AG10803 (cell line): Measurements from ENCODE around the gene SRGAP1.
"Not testable (repeated sequence)": the region's sequence is repeated elsewhere in the genome, so short reads cannot be mapped to it uniquely, and the experiment has no call there.

Source experiments
- DNase-seq: peaks from one replicate; pipeline ENCODE4 v3.0.0; 2010; ENCODE audit warnings: low read depth
- H3K4me3 ChIP-seq: 2 replicates; pipeline ENCODE4 v1.5.1; 2011; ENCODE audit warnings: mild to moderate bottlenecking, low read length, control low read depth
- CTCF ChIP-seq: conservative IDR thresholded peaks from 2 replicates; pipeline ENCODE4 v1.5.1; 2011; ENCODE audit warnings: mild to moderate bottlenecking, low read length, control low read depth, inconsistent platforms

SRGAP1 gene

GRCh38 chr12:64122154-64122553 lies 277.7 kb downstream of the SRGAP1 start:
- TF ChIP-seq CTCF, result no peak
- no peak for DNase-seq
- H3K4me3 ChIP-seq, result no peak overlapping the region

GRCh38 chr12:64122995-64123394 lies 278.5 kb downstream of the SRGAP1 start:
- DNase-seq, result no peak
- TF ChIP-seq CTCF, result no peak
- H3K4me3 ChIP-seq, result no peak overlapping the region

- no peak overlapping the region for H3K4me3 ChIP-seq
- DNase-seq, result no peak
- no peak for TF ChIP-seq CTCF
Observed at GRCh38 chr12:64123448-64123847, 278.9 kb downstream of the SRGAP1 start.

GRCh38 chr12:64124511-64125197 lies 280.2 kb downstream of the SRGAP1 start:
- peak; percentile 39 for DNase-seq
- H3K4me3 ChIP-seq, result no peak overlapping the region
- TF ChIP-seq CTCF, result no peak

- no peak for TF ChIP-seq CTCF
- H3K4me3 ChIP-seq, result no peak overlapping the region
- no peak for DNase-seq
Observed at GRCh38 chr12:64125913-64126312, 281.4 kb downstream of the SRGAP1 start.

GRCh38 chr12:64127811-64128210 lies 283.3 kb downstream of the SRGAP1 start:
- DNase-seq, result no peak
- H3K4me3 ChIP-seq, result no peak overlapping the region
- no peak for TF ChIP-seq CTCF

GRCh38 chr12:64128366-64128765 lies 283.9 kb downstream of the SRGAP1 start:
- no peak overlapping the region for H3K4me3 ChIP-seq
- no peak for TF ChIP-seq CTCF
- DNase-seq, result no peak

- not testable (repeated sequence) for DNase-seq, H3K4me3 ChIP-seq
Observed at GRCh38 chr12:64130476-64130875, 286.0 kb downstream of the SRGAP1 start.

GRCh38 chr12:64131456-64131855 lies 287.0 kb downstream of the SRGAP1 start:
- DNase-seq, H3K4me3 ChIP-seq: not testable (repeated sequence)

- not testable (repeated sequence) for DNase-seq, H3K4me3 ChIP-seq
Observed at GRCh38 chr12:64132672-64133071, 288.2 kb downstream of the SRGAP1 start.
